ENCODE measurements around the gene DTD2. TPM values are rescaled to one million over a fixed set of nuclear protein-coding genes. Genes with fewer than 3 reads are reported as not detected.

DTD2 gene
- total and polyA plus RNA-seq, 2 donors (not counting 1 experiment from before 2014, with no cell fraction given): 11.9 to 14.1 TPM

- Mint-ChIP-seq H3K4me1 (no peaks in the 10 kb centered on the region), H3K27me3 (no peaks in the 10 kb centered on the region), H3K4me3 (no peak overlapping the region), H3K9me3 (ENCODE audit: insufficient read depth) (no peaks in the 10 kb centered on the region), H3K27ac (no peak overlapping the region)
- Histone ChIP-seq H3K4me1 (ENCODE audit: control insufficient read depth in 2 of 2, insufficient read depth in 2 of 2, low read length in 2 of 2) (no peaks in the 10 kb centered on the region), H3K4me3 (ENCODE audit: control extremely low read depth in 1 of 5, extremely low read depth in 1 of 5, insufficient read depth in 1 of 5, low read depth in 2 of 5, low read length in 4 of 5) (no peak overlapping the region), H2AFZ (ENCODE audit: insufficient read depth, low read depth, low read length, poor library complexity, severe bottlenecking) (no peak overlapping the region), H4K20me1 (ENCODE audit: control insufficient read depth, insufficient read depth, low read length, poor library complexity, severe bottlenecking) (no peaks in the 10 kb centered on the region), H3K79me2 (ENCODE audit: control insufficient read depth, insufficient read depth, low read length) (no peaks in the 10 kb centered on the region), H3K36me3 (replicated peaks in 1 of 2; ENCODE audit: control extremely low read depth in 1 of 2, control insufficient read depth in 1 of 2, extremely low read depth in 1 of 2, insufficient read depth in 2 of 2, low read length in 1 of 2) (no peaks in the 10 kb centered on the region), H3K4me2 (replicated peaks; ENCODE audit: low read depth, low read length, poor library complexity, severe bottlenecking) (no peak overlapping the region), H3K27me3 (replicated peaks in 1 of 4; ENCODE audit: control extremely low read depth in 1 of 4, control insufficient read depth in 3 of 4, insufficient read depth in 4 of 4, low read length in 3 of 4) (no peaks in the 10 kb centered on the region), H3K27ac (ENCODE audit: low read length in 2 of 2) (no peak overlapping the region), H3K9me3 (ENCODE audit: control extremely low read depth in 1 of 3, control insufficient read depth in 2 of 3, insufficient read depth in 1 of 3, low read length in 2 of 3) (no peaks in the 10 kb centered on the region), H3K9ac (ENCODE audit: low read length) (no peak overlapping the region)
- ATAC-seq (ENCODE audit: low read depth) (no peak), DNase-seq (no peak)
- intact Hi-C loops (cut with micrococcal nuclease): no loop called here
- no CpG with 5 or more reads among the region's 1 CpG for WGBS (ENCODE audit: insufficient coverage)
- ChIA-PET CTCF (interaction anchor here (1.0 to 1.6 kb wide), 6 partner anchors 9 to 754 kb away, joined by 3 to 6 read pairs (median 4); partner anchors contain the start of gene GPR33), POLR2A (no interaction called here)
- TF ChIP-seq CTCF (IDR thresholded peaks at IDR 0.05): no peak
Observed at GRCh38 chr14:31505411-31505810, 48.1 kb upstream of the DTD2 start.

- no peak overlapping the region for H2AFZ ChIP-seq (ENCODE audit: insufficient read depth, low read depth, low read length, poor library complexity, severe bottlenecking)
- H3K27ac ChIP-seq (ENCODE audit: low read length in 2 of 2): no peak overlapping the region
- no peak overlapping the region for H3K4me3 ChIP-seq (ENCODE audit: control extremely low read depth in 1 of 5, extremely low read depth in 1 of 5, insufficient read depth in 1 of 5, low read depth in 2 of 5, low read length in 4 of 5)
- DNase-seq: no peak
- POLR2A ChIA-PET: no interaction called here
- 91% methylated on average over 2 of the region's 2 CpGs for WGBS (ENCODE audit: insufficient coverage)
- no peaks in the 10 kb centered on the region for H3K36me3 ChIP-seq (replicated peaks in 1 of 2; ENCODE audit: control extremely low read depth in 1 of 2, control insufficient read depth in 1 of 2, extremely low read depth in 1 of 2, insufficient read depth in 2 of 2, low read length in 1 of 2)
- Mint-ChIP-seq H3K4me1 (no peaks in the 10 kb centered on the region), H3K27ac (no peak overlapping the region), H3K9me3 (ENCODE audit: insufficient read depth) (no peaks in the 10 kb centered on the region), H3K4me3 (no peak overlapping the region), H3K27me3 (no peaks in the 10 kb centered on the region)
- H3K4me2 ChIP-seq (replicated peaks; ENCODE audit: low read depth, low read length, poor library complexity, severe bottlenecking): no peak overlapping the region
- no peaks in the 10 kb centered on the region for H4K20me1 ChIP-seq (ENCODE audit: control insufficient read depth, insufficient read depth, low read length, poor library complexity, severe bottlenecking)
- H3K9me3 ChIP-seq (ENCODE audit: control extremely low read depth in 1 of 3, control insufficient read depth in 2 of 3, insufficient read depth in 1 of 3, low read length in 2 of 3): no peaks in the 10 kb centered on the region
- no peaks in the 10 kb centered on the region for H3K4me1 ChIP-seq (ENCODE audit: control insufficient read depth in 2 of 2, insufficient read depth in 2 of 2, low read length in 2 of 2)
- no peaks in the 10 kb centered on the region for H3K27me3 ChIP-seq (replicated peaks in 1 of 4; ENCODE audit: control extremely low read depth in 1 of 4, control insufficient read depth in 3 of 4, insufficient read depth in 4 of 4, low read length in 3 of 4)
- H3K9ac ChIP-seq (ENCODE audit: low read length): no peak overlapping the region
- TF ChIP-seq EZH2 (IDR thresholded peaks at IDR 0.05; ENCODE audit: borderline replicate concordance, insufficient read depth, low read depth, low read length, poor library complexity, severe bottlenecking) (no peak), CTCF (IDR thresholded peaks at IDR 0.05) (no peak)
- intact Hi-C loops (cut with micrococcal nuclease): no loop called here
- no peak for ATAC-seq (ENCODE audit: low read depth)
- CTCF ChIA-PET: no interaction called here
- no peaks in the 10 kb centered on the region for H3K79me2 ChIP-seq (ENCODE audit: control insufficient read depth, insufficient read depth, low read length)
Observed at GRCh38 chr14:31501870-31502269, 44.6 kb upstream of the DTD2 start.

Measured in B cell (primary cell).